GM23338 (cell line): ENCODE results near the gene EPPIN. TPM values are rescaled to one million over a fixed set of nuclear protein-coding genes. Genes with fewer than 3 reads are reported as not detected.

ENCODE experiments used
- ATAC-seq: fragments of 200-7000 bp; cut with Tn5 transposase; 3 replicates; pipeline ENCODE4 v1.9.1; 2020
- DNase-seq: peaks from one replicate; pipeline ENCODE4 v3.0.0-alpha.2; 2015; ENCODE audit warnings: low spot score
- H2AFZ ChIP-seq: fragments of 200-600 bp; sonication (generic); 2 replicates; pipeline ENCODE4 v1.8.0; 2016; ENCODE audit warnings: antibody characterized with exemption, mild to moderate bottlenecking, moderate library complexity
- H3F3A ChIP-seq: fragments of 200-600 bp; sonication (generic); replicated peaks from 2 replicates; pipeline ENCODE4 v1.8.0; 2017; ENCODE audit warnings: antibody characterized with exemption, mixed run types, low read depth
- H3K27ac ChIP-seq: fragments of 200-600 bp; sonication (generic); 2 replicates; pipeline ENCODE4 v1.6.1; 2016; ENCODE audit warnings: low read depth
- H3K27me3 ChIP-seq: fragments of 200-600 bp; sonication (generic); 2 replicates; pipeline ENCODE4 v1.8.0; 2016; ENCODE audit warnings: mild to moderate bottlenecking, mixed run types, moderate library complexity; ENCODE audit not compliant: insufficient read depth
- H3K36me3 ChIP-seq: fragments of 200-600 bp; sonication (generic); 2 replicates; pipeline ENCODE4 v1.8.0; 2016; ENCODE audit warnings: mild to moderate bottlenecking; ENCODE audit not compliant: insufficient read depth
- H3K4me1 ChIP-seq: fragments of 200-600 bp; sonication (generic); 2 replicates; pipeline ENCODE4 v1.8.0; 2016; ENCODE audit warnings: mild to moderate bottlenecking, moderate library complexity; ENCODE audit not compliant: insufficient read depth
- H3K4me2 ChIP-seq: fragments of 200-600 bp; sonication (generic); 2 replicates; pipeline ENCODE4 v1.7.1; 2017; ENCODE audit warnings: mixed run types
- H3K4me3 ChIP-seq: fragments of 200-600 bp; sonication (generic); 2 replicates; pipeline ENCODE4 v1.6.1; 2016; ENCODE audit warnings: mixed run types
- H3K79me2 ChIP-seq: fragments of 200-600 bp; sonication (generic); replicated peaks from 2 replicates; pipeline ENCODE4 v1.8.0; 2017; ENCODE audit warnings: mild to moderate bottlenecking; ENCODE audit not compliant: insufficient read depth
- H3K9me2 ChIP-seq: fragments of 200-600 bp; sonication (generic); 2 replicates; pipeline ENCODE4 v1.8.0; 2017; ENCODE audit not compliant: insufficient read depth
- H4K20me1 ChIP-seq: fragments of 200-600 bp; sonication (generic); replicated peaks from 2 replicates; pipeline ENCODE4 v1.8.0; 2017; ENCODE audit warnings: mild to moderate bottlenecking; ENCODE audit not compliant: insufficient read depth
- H3K27ac Mint-ChIP-seq: 2 replicates; pipeline ENCODE4 v1.8.0; 2020; ENCODE audit warnings: inconsistent platforms, mild to moderate bottlenecking, moderate library complexity, mixed read lengths
- H3K27me3 Mint-ChIP-seq: 3 replicates; pipeline ENCODE4 v1.8.0; 2022; ENCODE audit warnings: low read depth, mild to moderate bottlenecking, moderate library complexity, mixed read lengths, inconsistent platforms; ENCODE audit not compliant: insufficient read depth, poor library complexity
- H3K36me3 Mint-ChIP-seq: 3 replicates; pipeline ENCODE4 v1.8.0; 2021; ENCODE audit warnings: low read depth, mild to moderate bottlenecking, inconsistent platforms, moderate library complexity, mixed read lengths
- H3K4me1 Mint-ChIP-seq: 3 replicates; pipeline ENCODE4 v1.8.0; 2020; ENCODE audit warnings: mild to moderate bottlenecking, inconsistent platforms, mixed read lengths
- H3K4me3 Mint-ChIP-seq: 3 replicates; pipeline ENCODE4 v1.8.0; 2021; ENCODE audit warnings: moderate library complexity, mild to moderate bottlenecking, inconsistent platforms, mixed read lengths
- H3K9me3 Mint-ChIP-seq: 3 replicates; pipeline ENCODE4 v1.8.0; 2020; ENCODE audit warnings: moderate library complexity, mild to moderate bottlenecking, inconsistent platforms, mixed read lengths
- CREB1 ChIP-seq: fragments of 250-450 bp; sonication (Bioruptor Pico); IDR thresholded peaks from 2 replicates; pipeline ENCODE4 v1.5.0; 2020; ENCODE audit warnings: low read depth, mild to moderate bottlenecking, moderate library complexity
- CTCF ChIP-seq, 2 experiments: fragments of 200-600 bp in 1 of 2; sonication (generic) in 1 of 2; conservative IDR thresholded peaks; 2 replicates each; pipeline versions ENCODE4 v1.5.1 to v1.6.1; 2016 to 2017; ENCODE audit warnings: antibody characterized with exemption in 2 of 2, low read depth in 2 of 2, mild to moderate bottlenecking in 2 of 2, moderate library complexity in 1 of 2
- ETS1 ChIP-seq: IDR thresholded peaks from 2 replicates; pipeline ENCODE4 v1.6.1; 2016; ENCODE audit warnings: antibody characterized with exemption
- EZH2 ChIP-seq: fragments of 200-600 bp; sonication (generic); IDR thresholded peaks from one replicate; pipeline ENCODE4 v1.8.0; 2017; ENCODE audit warnings: antibody characterized with exemption, mild to moderate bottlenecking, low read depth; ENCODE audit not compliant: unreplicated experiment
- JUNB ChIP-seq: IDR thresholded peaks from one replicate; pipeline ENCODE4 v1.6.1; 2016; ENCODE audit warnings: antibody characterized with exemption; ENCODE audit not compliant: unreplicated experiment
- NANOG ChIP-seq: IDR thresholded peaks from 2 replicates; pipeline ENCODE4 v1.6.1; 2016; ENCODE audit warnings: antibody characterized with exemption, borderline replicate concordance
- POLR2AphosphoS5 ChIP-seq: IDR thresholded peaks from 2 replicates; pipeline ENCODE4 v1.6.1; 2016; ENCODE audit warnings: antibody characterized with exemption, low read depth
- STAT1 ChIP-seq: IDR thresholded peaks from one replicate; pipeline ENCODE4 v1.6.1; 2016; ENCODE audit warnings: antibody characterized with exemption; ENCODE audit not compliant: unreplicated experiment
- ZNF114 ChIP-seq: fragments of 250-450 bp; sonication (Bioruptor Pico); IDR thresholded peaks from 2 replicates; pipeline ENCODE4 v1.5.0; 2020; ENCODE audit warnings: mild to moderate bottlenecking, moderate library complexity
- ZNF462 ChIP-seq: fragments of 250-450 bp; sonication (Bioruptor Pico); IDR thresholded peaks from 2 replicates; pipeline ENCODE4 v1.5.0; 2020; ENCODE audit warnings: mild to moderate bottlenecking, moderate library complexity
- polyA plus RNA-seq: library from polyadenylated mRNA; unstranded; fragments of >200 nt; fragmentation: Nextera tagmentation; extraction: Ambion mirVana; gene quantifications from 2 replicates; pipeline ENCODE4 v1.2.1, GENCODE V29; 2016
- total RNA-seq: library from RNA; depleted of rRNA; stranded (reverse); fragments of >200 nt; shearing (Covaris generic); gene quantifications from 2 replicates; pipeline ENCODE4 v1.2.3, GENCODE V29; 2014

EPPIN gene
- total and polyA plus RNA-seq, 2 experiments from 2014 or later, result 0.78 TPM; not detected in 1

GRCh38 chr20:45510242-45510862, 36.8 kb downstream of the EPPIN start:
- no peak overlapping the region for H3K4me2 ChIP-seq
- DNase-seq (no peak), ATAC-seq (no peak)
- no peaks in the 10 kb centered on the region for H3K4me1 ChIP-seq
- H3K27me3 ChIP-seq, result no peaks in the 10 kb centered on the region
- no peaks in the 10 kb centered on the region for H3K36me3 ChIP-seq
- no peaks in the 10 kb centered on the region for H3K9me3 Mint-ChIP-seq
- H3K9me2 ChIP-seq, result 0 out of 2 replicates have a peak, but pooled peaks cover 4% of the 10 kb centered on the region
- no peak overlapping the region for H3K27ac ChIP-seq
- H3K4me1 Mint-ChIP-seq, result no peaks in the 10 kb centered on the region
- H3F3A ChIP-seq, result no peaks in the 10 kb centered on the region
- H4K20me1 ChIP-seq, result no peaks in the 10 kb centered on the region
- H3K27ac Mint-ChIP-seq, result no peak overlapping the region
- no peak overlapping the region for H3K4me3 Mint-ChIP-seq
- no peaks in the 10 kb centered on the region for H3K36me3 Mint-ChIP-seq
- H3K79me2 ChIP-seq, result no peaks in the 10 kb centered on the region
- H3K4me3 ChIP-seq, result no peak overlapping the region
- no peak for TF ChIP-seq STAT1
- no peak overlapping the region for H2AFZ ChIP-seq
- H3K27me3 Mint-ChIP-seq, result peaks cover 3% of the 10 kb centered on the region

GRCh38 chr20:45509091-45509490, 38.1 kb downstream of the EPPIN start:
- Histone ChIP-seq H3K4me3 (no peak overlapping the region), H3K27ac (no peak overlapping the region), H3K4me2 (no peak overlapping the region), H2AFZ (no peak overlapping the region), H3K9me2 (0 out of 2 replicates have a peak, but pooled peaks cover 4% of the 10 kb centered on the region), H3K36me3 (no peaks in the 10 kb centered on the region), H3K4me1 (no peaks in the 10 kb centered on the region), H3F3A (no peaks in the 10 kb centered on the region), H3K79me2 (no peaks in the 10 kb centered on the region), H4K20me1 (no peaks in the 10 kb centered on the region), H3K27me3 (no peaks in the 10 kb centered on the region)
- no peaks in the 10 kb centered on the region for H3K9me3 Mint-ChIP-seq
- DNase-seq (no peak), ATAC-seq (no peak)
- H3K27me3 Mint-ChIP-seq, result peaks cover 3% of the 10 kb centered on the region
- no peaks in the 10 kb centered on the region for H3K36me3 Mint-ChIP-seq
- no peaks in the 10 kb centered on the region for H3K4me1 Mint-ChIP-seq
- no peak overlapping the region for H3K27ac Mint-ChIP-seq
- no peak overlapping the region for H3K4me3 Mint-ChIP-seq
- TF ChIP-seq ZNF462 (CRISPR knock-in tag), result no peak
- TF ChIP-seq CREB1 (CRISPR knock-in tag), result no peak
- TF ChIP-seq ZNF114 (CRISPR knock-in tag), result no peak
- TF ChIP-seq EZH2, result no peak
- TF ChIP-seq ETS1, result no peak
- TF ChIP-seq JUNB, result no peak
- no peak for TF ChIP-seq CTCF (conservative IDR thresholded peaks at IDR 0.05; ENCODE audit: low read depth in 2 of 2)
- TF ChIP-seq NANOG, result no peak
- no peak for TF ChIP-seq POLR2AphosphoS5
